ENCODE results near the gene ODC1. TPM values are rescaled to one million over a fixed set of nuclear protein-coding genes. Genes with fewer than 3 reads are reported as not detected.

ODC1 gene
- total and polyA plus RNA-seq, 2 of the 4 experiments (the other 2 are of a cell fraction) = 117 to 204 TPM

DNA sequence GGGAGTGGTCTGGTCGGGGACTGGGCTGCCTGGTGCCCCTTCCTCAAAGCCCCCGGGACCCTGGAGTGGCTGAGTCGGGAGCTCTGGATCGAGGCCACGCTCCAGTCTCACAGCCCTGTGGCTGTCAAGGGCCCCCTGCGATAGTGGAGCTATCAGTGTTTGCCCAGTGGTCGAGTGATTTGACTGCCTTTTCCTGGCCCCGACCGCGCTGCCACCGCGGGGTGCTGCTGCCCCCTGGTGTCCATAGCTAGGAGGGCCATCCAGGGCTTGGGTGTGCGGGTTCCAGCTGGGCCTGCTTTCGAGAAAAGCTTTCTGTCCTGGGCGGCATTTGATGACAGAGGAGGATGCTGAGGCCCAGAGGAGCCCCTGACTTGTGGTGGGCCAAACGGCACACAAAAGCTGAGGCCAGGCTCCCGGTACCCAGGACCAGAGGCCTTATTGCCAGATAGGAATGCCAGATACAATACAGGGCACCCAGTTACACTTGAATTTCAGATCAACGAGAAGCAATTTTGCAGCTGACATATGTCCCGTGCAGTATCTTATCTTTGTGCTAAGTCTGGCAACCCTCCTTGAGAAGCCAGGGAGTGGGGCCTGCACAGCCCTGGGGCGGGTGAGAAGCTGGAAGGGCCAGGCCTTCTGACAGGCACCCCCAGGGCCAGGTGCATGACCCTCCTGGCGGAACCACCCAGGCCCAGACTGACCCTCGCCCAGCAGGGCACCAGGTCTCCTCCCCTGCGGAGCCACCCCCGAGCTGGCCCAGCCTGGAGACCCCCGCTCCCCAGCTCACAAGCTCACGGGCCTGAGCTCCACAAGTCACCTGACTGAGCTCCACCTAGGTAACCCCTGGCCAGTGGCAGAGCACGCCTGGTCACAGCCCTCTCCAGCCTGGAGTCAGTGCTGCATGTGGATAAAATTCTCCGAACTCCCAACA, 13.0 kb downstream of the ODC1 start:
- H4K20me1 ChIP-seq (ENCODE audit: insufficient read depth, low read length) = peaks cover 5% of the 10 kb centered on the region; the same call in 1 of the 2 replicates
- no peak overlapping the region for H3K4ac ChIP-seq (ENCODE audit: low read depth, low read length)
- 27% methylated on average over 7 of the region's 28 CpGs; no CpG with 5 or more reads in 1 of the 2 experiments for whole genome bisulfite sequencing, 2 experiments (ENCODE audit: extremely low coverage in 2 of 2, insufficient read length in 1 of 2)
- ATAC-seq (ENCODE audit: low read depth) = peak; percentile 93
- no peak overlapping the region for H4K5ac ChIP-seq (ENCODE audit: low read depth, low read length)
- no peaks in the 10 kb centered on the region for H3K9me3 ChIP-seq (ENCODE audit: control insufficient read depth, insufficient read depth, low read length)
- no peak overlapping the region for H3K18ac ChIP-seq (ENCODE audit: low read depth, low read length)
- H3K56ac ChIP-seq (ENCODE audit: extremely low read depth, insufficient read depth, low read length) = no peak overlapping the region
- DNase-seq = peak; percentile 52
- H3K9ac ChIP-seq (ENCODE audit: low read depth, low read length) = no peak overlapping the region
- no peak overlapping the region for H3K14ac ChIP-seq (replicated peaks; ENCODE audit: low read depth, low read length)
- H4K8ac ChIP-seq (ENCODE audit: low read depth in 2 of 2, low read length in 2 of 2) = no peak overlapping the region
- peak overlapping the region; percentile 77 for H2AK9ac ChIP-seq (replicated peaks; ENCODE audit: low read depth, low read length, poor library complexity)
- no TSS peak for BruUV-seq (replicated peaks)
- H3K4me3 ChIP-seq (ENCODE audit: insufficient read depth, low read depth, low read length) = no peak overlapping the region
- H4K91ac ChIP-seq (ENCODE audit: insufficient read depth, low read depth, low read length) = no peak overlapping the region
- CTCF ChIA-PET = interaction anchor here (0.6 to 2.5 kb wide), 21 partner anchors 10 to 386 kb away, joined by 3 to 29 read pairs (median 4); no protein-coding TSS in a partner anchor
- H3K4me1 ChIP-seq (ENCODE audit: control insufficient read depth, insufficient read depth, low read length) = no peaks in the 10 kb centered on the region
- intact Hi-C loops (cut with micrococcal nuclease) = loop anchor here (1.0 kb wide), 2 partner anchors 311 to 363 kb away; no protein-coding TSS in a partner anchor
- peaks cover 5% of the 10 kb centered on the region for H3K9me1 ChIP-seq (ENCODE audit: insufficient read depth, low read length)
- H3K36me3 ChIP-seq (ENCODE audit: control insufficient read depth, insufficient read depth, low read length) = peaks cover 9% of the 10 kb centered on the region
- no peak overlapping the region for H3K27ac ChIP-seq (ENCODE audit: insufficient read depth, low read length)
- POLR2A ChIA-PET (ENCODE audit: unreplicated experiment) = no interaction called here
- dilution Hi-C loops (cut with HindIII; ENCODE audit: low sequenced_read_pairs, unreplicated experiment) = no loop called here
- no peak overlapping the region; the same call in 1 of the 2 replicates for H3K4me2 ChIP-seq (ENCODE audit: low read depth, low read length)
- no peaks in the 10 kb centered on the region for H3K27me3 ChIP-seq (ENCODE audit: control insufficient read depth, insufficient read depth, low read length)
- H2BK20ac ChIP-seq (ENCODE audit: low read depth, low read length) = no peak overlapping the region
- no peak overlapping the region for H3K23ac ChIP-seq (ENCODE audit: low read depth, low read length)
- in situ Hi-C loops (cut with MboI; ENCODE audit: low sequenced_read_pairs) = loop anchor here (5.0 kb wide), 1 partner anchor 358 kb away; no protein-coding TSS in a partner anchor
- no peak overlapping the region for H2BK15ac ChIP-seq (ENCODE audit: low read depth, low read length)
- H2BK5ac ChIP-seq (ENCODE audit: low read depth, low read length, poor library complexity, severe bottlenecking) = no peak overlapping the region
- H2BK120ac ChIP-seq (ENCODE audit: low read depth, low read length) = no peak overlapping the region
- H2AFZ ChIP-seq (replicated peaks; ENCODE audit: low read length, poor library complexity) = peak overlapping the region; percentile 68
- H2AK5ac ChIP-seq (ENCODE audit: low read depth, low read length) = no peak overlapping the region
- no peaks in the 10 kb centered on the region; a peak in 1 of 4 replicates for H3K79me1 ChIP-seq (ENCODE audit: low read depth in 1 of 2, low read length in 2 of 2)
- TF ChIP-seq BHLHE40 (IDR thresholded peaks at IDR 0.05; ENCODE audit: low read depth, low read length) (no peak), NFE2L2 (IDR thresholded peaks at IDR 0.05; ENCODE audit: low read depth, low read length) (no peak), ELK1 (IDR thresholded peaks at IDR 0.05; ENCODE audit: borderline replicate concordance, low read depth, low read length) (no peak), CEBPB (IDR thresholded peaks at IDR 0.05; ENCODE audit: low read depth, low read length) (no peak), RCOR1 (IDR thresholded peaks at IDR 0.05; ENCODE audit: insufficient replicate concordance, low read length) (no peak), FOS (IDR thresholded peaks at IDR 0.05; ENCODE audit: low read depth, low read length) (no peak), CHD1 (IDR thresholded peaks at IDR 0.05; ENCODE audit: low read depth, low read length) (no peak), RFX5 (IDR thresholded peaks at IDR 0.05; ENCODE audit: low read depth, low read length) (no peak), MXI1 (IDR thresholded peaks at IDR 0.05; ENCODE audit: borderline replicate concordance, low read depth, low read length) (no peak), RAD21 (IDR thresholded peaks at IDR 0.05; ENCODE audit: low read length) (peak; percentile 100), SMC3 (IDR thresholded peaks at IDR 0.05; ENCODE audit: low read depth, low read length) (peak; percentile 98), POLR2A (IDR thresholded peaks at IDR 0.05; ENCODE audit: low read depth, low read length) (peak; percentile 58; the same call in 1 of the 2 replicates), MAFK (IDR thresholded peaks at IDR 0.05; ENCODE audit: low read depth, low read length) (no peak), MAZ (IDR thresholded peaks at IDR 0.05; ENCODE audit: borderline replicate concordance, low read depth, low read length) (peak; percentile 57; the same call in 1 of the 2 replicates)
- TF ChIP-seq, protein P1, sequence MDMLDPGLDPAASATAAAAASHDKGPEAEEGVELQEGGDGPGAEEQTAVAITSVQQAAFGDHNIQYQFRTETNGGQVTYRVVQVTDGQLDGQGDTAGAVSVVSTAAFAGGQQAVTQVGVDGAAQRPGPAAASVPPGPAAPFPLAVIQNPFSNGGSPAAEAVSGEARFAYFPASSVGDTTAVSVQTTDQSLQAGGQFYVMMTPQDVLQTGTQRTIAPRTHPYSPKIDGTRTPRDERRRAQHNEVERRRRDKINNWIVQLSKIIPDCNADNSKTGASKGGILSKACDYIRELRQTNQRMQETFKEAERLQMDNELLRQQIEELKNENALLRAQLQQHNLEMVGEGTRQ (IDR thresholded peaks at IDR 0.05; ENCODE audit: low read depth, low read length) = no peak

All from IMR-90 (cell line).